ENCODE measurements around the gene CCDC88C.

Gene CCDC88C

GRCh38 chr14:91363776-91364523 is 53.7 kb downstream of the CCDC88C start:
- FAIRE-seq: no peak

- no peak for FAIRE-seq
Measured at GRCh38 chr14:91361233-91361811, 56.3 kb downstream of the CCDC88C start.

- no peak for FAIRE-seq
Measured at GRCh38 chr14:91360490-91361232, 57.0 kb downstream of the CCDC88C start.

GRCh38 chr14:91358654-91359220 is 58.9 kb downstream of the CCDC88C start:
- no peak for FAIRE-seq

GRCh38 chr14:91358025-91358319 is 59.6 kb downstream of the CCDC88C start:
- FAIRE-seq: no peak

- FAIRE-seq: no peak
Measured at GRCh38 chr14:91357272-91358024, 60.2 kb downstream of the CCDC88C start.

GRCh38 chr14:91356181-91356763 is 61.3 kb downstream of the CCDC88C start:
- no peak for FAIRE-seq

GRCh38 chr14:91354979-91355685 is 62.5 kb downstream of the CCDC88C start:
- no peak for FAIRE-seq

GRCh38 chr14:91354221-91354916 is 63.3 kb downstream of the CCDC88C start:
- no peak for FAIRE-seq

GRCh38 chr14:91352728-91353692 is 64.6 kb downstream of the CCDC88C start:
- no peak for FAIRE-seq

- FAIRE-seq: no peak
Measured at GRCh38 chr14:91352053-91352452, 65.6 kb downstream of the CCDC88C start.

GRCh38 chr14:91351512-91351862 is 66.1 kb downstream of the CCDC88C start:
- no peak for FAIRE-seq

- no peak for FAIRE-seq
Measured at GRCh38 chr14:91350813-91351511, 66.7 kb downstream of the CCDC88C start.

- no peak for FAIRE-seq
Measured at GRCh38 chr14:91350483-91350812, 67.2 kb downstream of the CCDC88C start.

- FAIRE-seq: no peak
Measured at GRCh38 chr14:91349481-91350074, 68.0 kb downstream of the CCDC88C start.

- FAIRE-seq: no peak
Measured at GRCh38 chr14:91348845-91349465, 68.7 kb downstream of the CCDC88C start.

GRCh38 chr14:91346838-91347173 is 70.8 kb downstream of the CCDC88C start:
- FAIRE-seq: no peak

GRCh38 chr14:91344096-91344495 is 73.5 kb downstream of the CCDC88C start:
- no peak for FAIRE-seq

GRCh38 chr14:91343051-91343450 is 74.6 kb downstream of the CCDC88C start:
- FAIRE-seq: no peak
